ENCODE data around the gene EBLN1. TPM values are rescaled to one million over a fixed set of nuclear protein-coding genes. Genes with fewer than 3 reads are reported as not detected.

EBLN1 gene
- total and polyA plus RNA-seq, 4 experiments from 2014 or later: not detected

- peaks cover 0 to 3% of the 10 kb centered on the region in 2 donors for H3K27me3 Mint-ChIP-seq
Observed at GRCh38 chr10:22246680-22247391, 29.0 kb upstream of the EBLN1 start.

GRCh38 chr10:22245567-22245966, 27.8 kb upstream of the EBLN1 start:
- no peaks in the 10 kb centered on the region for H3K9me3 ChIP-seq (ENCODE audit: control insufficient read depth in 1 of 2, low read length in 2 of 2)
- H3K27me3 ChIP-seq (ENCODE audit: insufficient read depth, low read length): no peaks in the 10 kb centered on the region
- no peak overlapping the region for H3K27ac ChIP-seq (ENCODE audit: low read depth, low read length)
- H3K27ac Mint-ChIP-seq: peak overlapping the region in 6 of 7 donors; percentile 7 to 82 (median 42)
- no peak overlapping the region for H3K4me3 Mint-ChIP-seq
- ChIA-PET CTCF (ENCODE audit: partially characterized antibody) (interaction anchor here (1.0 to 1.1 kb wide), 2 partner anchors 9 to 15 kb away, joined by 3 read pairs; no protein-coding TSS in a partner anchor), POLR2A (ENCODE audit: partially characterized antibody) (interaction anchor here (1.3 to 5.1 kb wide), 5 partner anchors 15 to 242 kb away, joined by 3 to 27 read pairs (median 4); partner anchors contain the start of gene DNAJC1)
- DNase-seq: peak in 1 of 5 donors; percentile 16
- no peak overlapping the region for H3K4me3 ChIP-seq (ENCODE audit: low read length in 2 of 2)
- H3K4me1 ChIP-seq (ENCODE audit: insufficient read depth, low read length): peaks cover 27% of the 10 kb centered on the region
- intact Hi-C loops (cut with micrococcal nuclease): no loop called here
- peaks cover 0 to 4% of the 10 kb centered on the region in 2 donors for H3K36me3 Mint-ChIP-seq
- peaks cover 0 to 7% of the 10 kb centered on the region in 2 donors for H3K27me3 Mint-ChIP-seq
- H3K9me3 Mint-ChIP-seq: peaks cover 0 to 4% (median 0%) of the 10 kb centered on the region in 8 donors
- H3K4me1 Mint-ChIP-seq: peaks cover 8 to 39% (median 18%) of the 10 kb centered on the region in 4 donors
- no peaks in the 10 kb centered on the region for H3K36me3 ChIP-seq (ENCODE audit: insufficient read depth, low read length)

More at GRCh38 chr10:22246680-22247391, 29.0 kb upstream of the EBLN1 start:
- Mint-ChIP-seq H3K4me3 (peak overlapping the region in 6 of 8 donors; percentile 0 to 64 (median 37)), H3K36me3 (peaks cover 0 to 5% of the 10 kb centered on the region in 2 donors), H3K4me1 (peaks cover 11 to 52% (median 28%) of the 10 kb centered on the region in 4 donors), H3K9me3 (no peaks in the 10 kb centered on the region), H3K27ac (peak overlapping the region; percentile 71 to 95 (median 85))
- intact Hi-C loops (cut with micrococcal nuclease): loop anchor here (1.0 kb wide), 1 partner anchor 18 kb away; no protein-coding TSS in a partner anchor
- ChIA-PET CTCF (ENCODE audit: partially characterized antibody) (no interaction called here), POLR2A (ENCODE audit: partially characterized antibody) (interaction anchor here (1.0 to 5.1 kb wide), 7 partner anchors 17 to 244 kb away, joined by 3 to 27 read pairs (median 3); partner anchors contain the start of genes COMMD3 and DNAJC1)
- no peaks in the 10 kb centered on the region for H3K9me3 ChIP-seq (ENCODE audit: control insufficient read depth in 1 of 2, low read length in 2 of 2)
- no peaks in the 10 kb centered on the region for H3K36me3 ChIP-seq (ENCODE audit: insufficient read depth, low read length)
- peaks cover 29% of the 10 kb centered on the region for H3K4me1 ChIP-seq (ENCODE audit: insufficient read depth, low read length)
- peak overlapping the region; percentile 45 for H3K27ac ChIP-seq (ENCODE audit: low read depth, low read length)
- H3K27me3 ChIP-seq (ENCODE audit: insufficient read depth, low read length): no peaks in the 10 kb centered on the region
- peak; percentile 64 to 83 (median 69) for DNase-seq
- no peak overlapping the region for H3K4me3 ChIP-seq (ENCODE audit: low read length in 2 of 2)

GRCh38 chr10:22244855-22245254, 27.0 kb upstream of the EBLN1 start:
- H3K27me3 Mint-ChIP-seq: peaks cover 2 to 7% of the 10 kb centered on the region in 2 donors
- H3K4me3 ChIP-seq (ENCODE audit: low read length in 2 of 2): no peak overlapping the region
- H3K27ac Mint-ChIP-seq: no peak overlapping the region
- ChIA-PET CTCF (ENCODE audit: partially characterized antibody) (interaction anchor here (1.0 to 1.5 kb wide), 3 partner anchors 9 to 744 kb away, joined by 3 to 4 read pairs (median 3); no protein-coding TSS in a partner anchor), POLR2A (ENCODE audit: partially characterized antibody) (interaction anchor here (1.7 to 5.1 kb wide), 2 partner anchors 15 to 192 kb away, joined by 8 to 27 read pairs; no protein-coding TSS in a partner anchor)
- no peaks in the 10 kb centered on the region for H3K36me3 ChIP-seq (ENCODE audit: insufficient read depth, low read length)
- H3K4me1 ChIP-seq (ENCODE audit: insufficient read depth, low read length): peaks cover 24% of the 10 kb centered on the region
- no peak overlapping the region for H3K4me3 Mint-ChIP-seq
- DNase-seq: no peak
- H3K9me3 ChIP-seq (ENCODE audit: control insufficient read depth in 1 of 2, low read length in 2 of 2): no peaks in the 10 kb centered on the region
- intact Hi-C loops (cut with micrococcal nuclease): no loop called here
- H3K9me3 Mint-ChIP-seq: peaks cover 0 to 4% (median 0%) of the 10 kb centered on the region in 8 donors
- peaks cover 0 to 4% of the 10 kb centered on the region in 2 donors for H3K36me3 Mint-ChIP-seq
- H3K4me1 Mint-ChIP-seq: peaks cover 8 to 34% (median 17%) of the 10 kb centered on the region in 4 donors
- no peak overlapping the region for H3K27ac ChIP-seq (ENCODE audit: low read depth, low read length)
- H3K27me3 ChIP-seq (ENCODE audit: insufficient read depth, low read length): no peaks in the 10 kb centered on the region

GRCh38 chr10:22244001-22244400, 26.2 kb upstream of the EBLN1 start:
- ChIA-PET POLR2A (ENCODE audit: partially characterized antibody) (interaction anchor here (1.0 to 5.1 kb wide), 5 partner anchors 10 to 193 kb away, joined by 3 to 27 read pairs (median 3); no protein-coding TSS in a partner anchor), CTCF (ENCODE audit: partially characterized antibody) (interaction anchor here (0.7 to 1.5 kb wide), 8 partner anchors 10 to 745 kb away, joined by 3 to 6 read pairs (median 3); no protein-coding TSS in a partner anchor)
- no peaks in the 10 kb centered on the region for H3K9me3 ChIP-seq (ENCODE audit: control insufficient read depth in 1 of 2, low read length in 2 of 2)
- no peak for DNase-seq
- peaks cover 0 to 4% of the 10 kb centered on the region in 2 donors for H3K36me3 Mint-ChIP-seq
- no peaks in the 10 kb centered on the region for H3K27me3 ChIP-seq (ENCODE audit: insufficient read depth, low read length)
- intact Hi-C loops (cut with micrococcal nuclease): no loop called here
- H3K27ac ChIP-seq (ENCODE audit: low read depth, low read length): no peak overlapping the region
- H3K4me1 ChIP-seq (ENCODE audit: insufficient read depth, low read length): peaks cover 24% of the 10 kb centered on the region
- peaks cover 0 to 4% (median 0%) of the 10 kb centered on the region in 8 donors for H3K9me3 Mint-ChIP-seq
- no peak overlapping the region for H3K27ac Mint-ChIP-seq
- H3K4me3 Mint-ChIP-seq: no peak overlapping the region
- H3K36me3 ChIP-seq (ENCODE audit: insufficient read depth, low read length): no peaks in the 10 kb centered on the region
- H3K4me1 Mint-ChIP-seq: peaks cover 8 to 34% (median 17%) of the 10 kb centered on the region in 4 donors
- H3K4me3 ChIP-seq (ENCODE audit: low read length in 2 of 2): no peak overlapping the region
- peaks cover 2 to 10% of the 10 kb centered on the region in 2 donors for H3K27me3 Mint-ChIP-seq

GRCh38 chr10:22243321-22243720, 25.5 kb upstream of the EBLN1 start:
- Histone ChIP-seq H3K36me3 (ENCODE audit: insufficient read depth, low read length) (no peaks in the 10 kb centered on the region), H3K9me3 (ENCODE audit: control insufficient read depth in 1 of 2, low read length in 2 of 2) (no peaks in the 10 kb centered on the region), H3K4me1 (ENCODE audit: insufficient read depth, low read length) (peaks cover 24% of the 10 kb centered on the region), H3K27ac (ENCODE audit: low read depth, low read length) (no peak overlapping the region), H3K4me3 (ENCODE audit: low read length in 2 of 2) (no peak overlapping the region), H3K27me3 (ENCODE audit: insufficient read depth, low read length) (no peaks in the 10 kb centered on the region)
- peaks cover 0 to 4% (median 0%) of the 10 kb centered on the region in 8 donors for H3K9me3 Mint-ChIP-seq
- H3K27me3 Mint-ChIP-seq: peaks cover 3 to 10% of the 10 kb centered on the region in 2 donors
- H3K36me3 Mint-ChIP-seq: peaks cover 0 to 4% of the 10 kb centered on the region in 2 donors
- intact Hi-C loops (cut with micrococcal nuclease): no loop called here
- DNase-seq: no peak
- peaks cover 8 to 31% (median 17%) of the 10 kb centered on the region in 4 donors for H3K4me1 Mint-ChIP-seq
- POLR2A ChIA-PET (ENCODE audit: partially characterized antibody): interaction anchor here (0.6 to 5.1 kb wide), 6 partner anchors 11 to 194 kb away, joined by 3 to 27 read pairs (median 3); no protein-coding TSS in a partner anchor
- H3K27ac Mint-ChIP-seq: peak overlapping the region in 1 of 7 donors; percentile 16
- no peak overlapping the region for H3K4me3 Mint-ChIP-seq
- CTCF ChIA-PET (ENCODE audit: partially characterized antibody): interaction anchor here (1.0 to 1.5 kb wide), 8 partner anchors 10 to 746 kb away, joined by 3 to 6 read pairs (median 4); no protein-coding TSS in a partner anchor

GRCh38 chr10:22231260-22231659, 13.4 kb upstream of the EBLN1 start:
- no peak overlapping the region for H3K4me3 ChIP-seq (ENCODE audit: low read length in 2 of 2)
- H3K27me3 ChIP-seq (ENCODE audit: insufficient read depth, low read length): no peaks in the 10 kb centered on the region
- Mint-ChIP-seq H3K36me3 (peaks cover 0 to 11% of the 10 kb centered on the region in 2 donors), H3K27me3 (peaks cover 9% of the 10 kb centered on the region in 2 donors), H3K4me1 (peaks cover 15 to 35% (median 16%) of the 10 kb centered on the region in 4 donors), H3K27ac (peak overlapping the region in 3 of 7 donors; percentile 26 to 100 (median 99)), H3K9me3 (peaks cover 0 to 12% (median under 1%) of the 10 kb centered on the region in 8 donors), H3K4me3 (peak overlapping the region in 4 of 8 donors; percentile 91 to 96 (median 94))
- no peak for DNase-seq
- H3K27ac ChIP-seq (ENCODE audit: low read depth, low read length): no peak overlapping the region
- POLR2A ChIA-PET (ENCODE audit: partially characterized antibody): interaction anchor here (0.8 to 5.9 kb wide), 9 partner anchors 9 to 228 kb away, joined by 3 to 68 read pairs (median 25); partner anchors contain the start of genes BMI1, COMMD3 and DNAJC1
- no peaks in the 10 kb centered on the region for H3K36me3 ChIP-seq (ENCODE audit: insufficient read depth, low read length)
- H3K4me1 ChIP-seq (ENCODE audit: insufficient read depth, low read length): peaks cover 15% of the 10 kb centered on the region
- CTCF ChIA-PET (ENCODE audit: partially characterized antibody): interaction anchor here (1.3 to 3.0 kb wide), 4 partner anchors 13 to 238 kb away, joined by 4 to 15 read pairs (median 8); partner anchors contain the start of gene COMMD3
- intact Hi-C loops (cut with micrococcal nuclease): no loop called here
- no peaks in the 10 kb centered on the region for H3K9me3 ChIP-seq (ENCODE audit: control insufficient read depth in 1 of 2, low read length in 2 of 2)

Data from CD4-positive, alpha-beta memory T cell (primary cell).